Non-pigmented ciliary epithelial cell (primary cell): Measurements from ENCODE around the gene SULT1C3.

ENCODE experiments used
- DNase-seq: peaks from one replicate; pipeline ENCODE4 v3.0.0-alpha.2; 2010; ENCODE audit warnings: low read depth

The SULT1C3 gene

GRCh38 chr2:108239786-108240185 is at the start of gene SULT1C3:
Gene SULT1C3 (plus strand): TSS chr2:108239968. CDS start chr2:108247195, 7,227 bp downstream.
- DNase-seq: no peak

- DNase-seq: no peak
Observed at GRCh38 chr2:108193251-108193650, 46.5 kb upstream of the SULT1C3 start.

- no peak for DNase-seq
Observed at GRCh38 chr2:108194409-108195132, 45.2 kb upstream of the SULT1C3 start.

GRCh38 chr2:108195133-108195439 is 44.7 kb upstream of the SULT1C3 start:
- DNase-seq: no peak

GRCh38 chr2:108199726-108200125 is 40.0 kb upstream of the SULT1C3 start:
- peak; percentile 40 for DNase-seq

- DNase-seq: no peak
Observed at GRCh38 chr2:108200569-108200968, 39.2 kb upstream of the SULT1C3 start.

GRCh38 chr2:108212671-108213070 is 27.1 kb upstream of the SULT1C3 start:
- DNase-seq: no peak

GRCh38 chr2:108215794-108216211 is 24.0 kb upstream of the SULT1C3 start:
- DNase-seq: no peak

GRCh38 chr2:108217211-108217610 is 22.6 kb upstream of the SULT1C3 start:
- no peak for DNase-seq

GRCh38 chr2:108219688-108220087 is 20.1 kb upstream of the SULT1C3 start:
- no peak for DNase-seq

GRCh38 chr2:108220191-108220590 is 19.6 kb upstream of the SULT1C3 start:
- DNase-seq: no peak

GRCh38 chr2:108220942-108221541 is 18.7 kb upstream of the SULT1C3 start:
- DNase-seq: no peak

- no peak for DNase-seq
Observed at GRCh38 chr2:108222261-108222660, 17.5 kb upstream of the SULT1C3 start.

GRCh38 chr2:108223573-108223972 is 16.2 kb upstream of the SULT1C3 start:
- DNase-seq: no peak

- no peak for DNase-seq
Observed at GRCh38 chr2:108224022-108224421, 15.7 kb upstream of the SULT1C3 start.

GRCh38 chr2:108226564-108226963 is 13.2 kb upstream of the SULT1C3 start:
- DNase-seq: no peak

GRCh38 chr2:108228006-108228405 is 11.8 kb upstream of the SULT1C3 start:
- DNase-seq: no peak

GRCh38 chr2:108228537-108228936 is 11.2 kb upstream of the SULT1C3 start:
- no peak for DNase-seq

GRCh38 chr2:108229875-108230274 is 9.9 kb upstream of the SULT1C3 start:
- DNase-seq: no peak

- no peak for DNase-seq
Observed at GRCh38 chr2:108235577-108235976, 4.2 kb upstream of the SULT1C3 start.

GRCh38 chr2:108236676-108237335 is 3.0 kb upstream of the SULT1C3 start:
- no peak for DNase-seq

- no peak for DNase-seq
Observed at GRCh38 chr2:108240966-108241365, 1.2 kb downstream of the SULT1C3 start.

- no peak for DNase-seq
Observed at GRCh38 chr2:108243566-108243965, 3.8 kb downstream of the SULT1C3 start.
